Thyroid gland (tissue), 4 donors: ENCODE results near the gene ZNF681.

Experiments used
- CTCF ChIP-seq, 6 experiments: fragments of 200-600 bp in 3 of 6; fragments of 450-650 bp in 3 of 6; sonication (generic) in 3 of 6; IDR thresholded peaks; one replicate each; pipeline ENCODE4 v1.5.1; 2016 to 2019; ENCODE audit warnings: antibody characterized with exemption in 6 of 6, mild to moderate bottlenecking in 2 of 6, inconsistent platforms in 1 of 6, moderate library complexity in 1 of 6
- POLR2A ChIP-seq, 2 donors: fragments of 450-650 bp; IDR thresholded peaks; one replicate each; pipeline ENCODE4 v1.6.1; 2017; ENCODE audit warnings: antibody characterized with exemption in 2 of 2, mild to moderate bottlenecking in 2 of 2, moderate library complexity in 1 of 2

GRCh38 chr19:23758187-23759074, at the start of gene ZNF681:
- no peak for TF ChIP-seq CTCF (IDR thresholded peaks at IDR 0.05)
- TF ChIP-seq POLR2A (IDR thresholded peaks at IDR 0.05): peak in 1 of 2 donors; percentile 45
